NT2/D1 (cell line): ENCODE results near the gene FBLIM1.

Source experiments
- DNase-seq: peaks from one replicate; pipeline ENCODE4 v3.0.0-alpha.2; 2011; ENCODE audit warnings: low read depth, low spot score
- H3K27me3 ChIP-seq: 2 replicates; pipeline ENCODE4 v1.6.0; 2011; ENCODE audit warnings: mild to moderate bottlenecking; ENCODE audit not compliant: insufficient read length, insufficient read depth
- H3K36me3 ChIP-seq: 2 replicates; pipeline ENCODE4 v1.6.1; 2011; ENCODE audit warnings: mild to moderate bottlenecking, low read length, mixed read lengths; ENCODE audit not compliant: insufficient read depth, insufficient read length
- H3K4me1 ChIP-seq: 2 replicates; pipeline ENCODE4 v1.5.1; 2011; ENCODE audit not compliant: insufficient read depth, insufficient read length
- H3K4me3 ChIP-seq: 2 replicates; pipeline ENCODE4 v1.5.1; 2011; ENCODE audit warnings: low read depth; ENCODE audit not compliant: insufficient read length
- H3K9ac ChIP-seq: 2 replicates; pipeline ENCODE4 v1.6.0; 2011; ENCODE audit warnings: low read depth; ENCODE audit not compliant: insufficient read length
- H3K9me3 ChIP-seq: 2 replicates; pipeline ENCODE4 v1.5.1; 2011; ENCODE audit warnings: mild to moderate bottlenecking, low read length; ENCODE audit not compliant: insufficient read depth
- SUZ12 ChIP-seq: IDR thresholded peaks from 2 replicates; pipeline ENCODE4 v1.6.1; 2011; ENCODE audit not compliant: insufficient read length, insufficient read depth; ENCODE audit errors: extremely low read depth
- YY1 ChIP-seq: IDR thresholded peaks from 2 replicates; pipeline ENCODE4 v1.6.1; 2011; ENCODE audit not compliant: insufficient read length, insufficient read depth
- ZNF274 ChIP-seq: IDR thresholded peaks from 2 replicates; pipeline ENCODE4 v1.6.1; 2011; ENCODE audit warnings: mild to moderate bottlenecking, low read depth, low read length

The FBLIM1 gene

GRCh38 chr1:15775706-15776105 lies 17.1 kb downstream of the FBLIM1 start:
- DNase-seq: no peak
- no peak overlapping the region for H3K4me3 ChIP-seq
- TF ChIP-seq ZNF274 (no peak), YY1 (no peak), SUZ12 (no peak)
- peaks cover 5% of the 10 kb centered on the region for H3K4me1 ChIP-seq
- H3K36me3 ChIP-seq: peaks cover 55% of the 10 kb centered on the region
- no peak overlapping the region for H3K9ac ChIP-seq
- H3K9me3 ChIP-seq: no peaks in the 10 kb centered on the region
- no peaks in the 10 kb centered on the region for H3K27me3 ChIP-seq

DNA sequence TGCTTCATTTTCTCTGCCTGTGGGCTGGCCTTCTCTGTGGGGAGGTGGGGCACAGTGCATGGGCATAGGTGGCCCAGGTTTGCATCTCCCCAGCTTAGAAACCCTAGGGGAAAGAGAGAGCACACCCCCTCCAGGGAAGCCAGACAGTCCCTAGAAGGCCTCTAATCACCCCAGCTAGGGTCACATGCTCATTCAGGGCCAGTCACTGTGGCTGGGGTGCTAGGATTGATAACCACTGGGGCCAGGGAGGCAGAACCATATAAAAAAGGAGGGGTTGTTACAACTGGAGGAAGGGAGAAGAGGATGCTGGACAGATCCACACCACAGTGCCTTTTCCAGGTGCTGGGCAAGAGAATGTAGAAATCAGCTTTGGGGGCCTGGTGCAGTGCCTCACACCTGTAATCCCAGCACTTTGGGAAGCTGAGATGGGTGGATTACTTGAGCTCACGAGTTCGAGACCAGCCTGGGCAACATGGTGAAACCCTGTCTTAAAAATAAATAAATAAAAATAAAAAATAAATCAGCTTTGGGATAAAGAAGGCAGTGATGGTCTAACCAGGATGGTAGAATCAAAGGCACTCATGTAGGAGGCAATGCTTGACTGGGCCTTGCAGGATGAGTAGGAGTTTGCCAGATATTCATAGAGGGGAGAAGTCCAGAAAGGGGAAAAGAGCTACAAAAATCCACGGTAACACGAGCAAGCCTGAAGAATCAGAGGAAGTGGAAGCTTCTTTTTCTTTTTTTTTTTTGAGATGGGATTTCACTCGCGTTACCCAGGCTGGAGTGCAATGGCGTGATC lies 19.5 kb downstream of the FBLIM1 start:
- H3K9me3 ChIP-seq: no peaks in the 10 kb centered on the region
- H3K9ac ChIP-seq: no peak overlapping the region
- H3K4me1 ChIP-seq: no peaks in the 10 kb centered on the region
- no peak overlapping the region for H3K4me3 ChIP-seq
- no peaks in the 10 kb centered on the region for H3K27me3 ChIP-seq
- peaks cover 52% of the 10 kb centered on the region for H3K36me3 ChIP-seq
- no peak for DNase-seq
- TF ChIP-seq ZNF274: no peak
- no peak for TF ChIP-seq YY1
- TF ChIP-seq SUZ12: no peak

GRCh38 chr1:15785683-15786082 lies 27.1 kb downstream of the FBLIM1 start:
- no peaks in the 10 kb centered on the region for H3K27me3 ChIP-seq
- no peaks in the 10 kb centered on the region for H3K9me3 ChIP-seq
- no peak for TF ChIP-seq ZNF274
- no peak for TF ChIP-seq SUZ12
- no peak for TF ChIP-seq YY1
- no peak overlapping the region for H3K9ac ChIP-seq
- H3K4me1 ChIP-seq: no peaks in the 10 kb centered on the region
- peaks cover 33% of the 10 kb centered on the region for H3K36me3 ChIP-seq
- no peak overlapping the region for H3K4me3 ChIP-seq
- no peak for DNase-seq

DNA sequence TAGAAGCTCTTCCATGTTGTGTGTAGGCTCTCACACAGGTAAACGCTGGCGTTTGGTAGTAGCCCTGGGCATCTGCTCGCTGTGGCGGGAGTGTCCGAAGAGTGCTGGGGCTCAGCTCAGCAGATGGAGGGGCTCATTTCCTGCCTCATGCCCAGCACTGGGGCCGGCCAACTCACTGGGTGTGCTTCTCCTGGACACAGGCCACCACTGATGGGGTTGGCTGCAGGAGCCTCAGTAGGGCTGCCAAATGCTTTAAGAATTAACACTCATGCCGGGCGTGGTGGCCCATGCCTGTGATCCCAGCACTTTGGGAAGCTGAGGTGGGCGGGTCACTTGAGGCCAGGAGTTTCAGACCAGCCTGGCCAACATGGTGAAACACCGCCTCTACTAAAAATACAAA lies 28.0 kb downstream of the FBLIM1 start:
- no peak for DNase-seq
- Histone ChIP-seq H3K27me3 (no peaks in the 10 kb centered on the region), H3K36me3 (peaks cover 30% of the 10 kb centered on the region)

DNA sequence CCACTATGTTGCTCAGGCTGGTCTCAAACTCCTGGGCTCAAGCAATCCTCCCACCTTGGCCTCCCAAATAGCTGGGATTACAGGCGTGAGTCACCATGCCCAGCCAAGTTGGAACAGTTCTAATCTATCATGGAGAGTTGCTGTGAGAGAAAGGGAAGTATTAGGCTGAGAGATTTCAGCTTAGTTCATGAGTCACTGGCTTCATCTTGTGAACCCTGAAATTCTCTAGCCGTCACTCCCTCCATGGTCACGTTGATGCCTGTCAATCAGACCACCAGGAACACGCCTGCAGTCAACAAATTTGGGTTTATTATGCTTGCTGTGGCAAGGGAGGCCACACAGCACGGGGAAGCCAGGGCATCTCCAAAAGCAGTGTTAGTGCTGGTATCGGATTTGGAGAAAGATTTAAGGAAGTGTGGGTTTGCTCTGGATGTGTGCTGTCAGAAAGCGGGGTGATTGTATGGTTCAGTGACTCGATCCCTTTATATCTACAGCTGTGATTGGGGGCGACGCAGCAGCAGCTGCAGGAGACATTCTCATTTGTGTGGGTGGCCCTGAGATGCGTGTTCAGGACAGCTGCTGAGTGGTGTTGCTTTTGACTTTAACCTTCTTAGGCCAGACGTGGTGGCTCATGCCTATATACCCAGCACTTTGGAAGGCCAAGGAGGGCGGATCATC lies 30.2 kb downstream of the FBLIM1 start:
- no peaks in the 10 kb centered on the region for H3K9me3 ChIP-seq
- H3K9ac ChIP-seq: no peak overlapping the region
- H3K4me1 ChIP-seq: peaks cover 2% of the 10 kb centered on the region
- H3K36me3 ChIP-seq: peaks cover 17% of the 10 kb centered on the region
- H3K27me3 ChIP-seq: no peaks in the 10 kb centered on the region
- TF ChIP-seq ZNF274: no peak
- no peak for DNase-seq
- no peak overlapping the region for H3K4me3 ChIP-seq

More for the DNA sequence above, 28.0 kb downstream of the FBLIM1 start:
- H3K9ac ChIP-seq: no peak overlapping the region
- H3K9me3 ChIP-seq: no peaks in the 10 kb centered on the region
- no peak overlapping the region for H3K4me3 ChIP-seq
- no peaks in the 10 kb centered on the region for H3K4me1 ChIP-seq
- TF ChIP-seq SUZ12: no peak

DNA sequence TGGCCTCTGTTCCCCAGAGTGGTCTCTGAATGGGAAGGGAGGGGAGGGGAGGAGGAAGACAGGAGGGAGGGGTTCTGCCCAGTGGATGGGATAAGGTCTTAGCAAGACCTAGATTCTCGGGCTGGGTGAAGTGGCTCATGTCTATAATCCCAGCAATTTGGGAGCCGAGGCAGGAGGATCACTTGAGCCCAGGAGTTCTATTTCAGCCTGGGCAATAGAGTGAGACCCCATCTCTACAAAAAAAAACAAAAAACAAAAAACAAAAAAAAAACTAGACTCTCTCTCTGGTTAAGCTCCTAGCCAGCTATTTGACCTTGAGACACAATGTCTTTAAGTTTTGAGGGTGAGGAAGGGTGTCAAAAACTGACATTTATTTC lies 37.5 kb downstream of the FBLIM1 start:
- no peaks in the 10 kb centered on the region for H3K36me3 ChIP-seq
- DNase-seq: no peak
- no peaks in the 10 kb centered on the region for H3K27me3 ChIP-seq
- peaks cover 10% of the 10 kb centered on the region for H3K4me1 ChIP-seq
- H3K9me3 ChIP-seq: no peaks in the 10 kb centered on the region
- no peak overlapping the region for H3K9ac ChIP-seq
- TF ChIP-seq ZNF274: no peak
- no peak for TF ChIP-seq SUZ12
- no peak for TF ChIP-seq YY1
- no peak overlapping the region for H3K4me3 ChIP-seq

- TF ChIP-seq ZNF274 (no peak), YY1 (no peak), SUZ12 (no peak)
- peaks cover 10% of the 10 kb centered on the region for H3K4me1 ChIP-seq
- DNase-seq: no peak
- H3K4me3 ChIP-seq: no peak overlapping the region
- no peaks in the 10 kb centered on the region for H3K9me3 ChIP-seq
- no peaks in the 10 kb centered on the region for H3K36me3 ChIP-seq
- no peaks in the 10 kb centered on the region for H3K27me3 ChIP-seq
- no peak overlapping the region for H3K9ac ChIP-seq
Measured at GRCh38 chr1:15797614-15798390, 39.2 kb downstream of the FBLIM1 start.
